Amniotic epithelial cell (primary cell): ENCODE data around the gene SLC17A4.

Experiments used
- DNase-seq: peaks from one replicate; pipeline ENCODE4 v3.0.0-alpha.2; 2010; ENCODE audit warnings: low read depth

The SLC17A4 gene

GRCh38 chr6:25816252-25816651 lies 61.7 kb downstream of the SLC17A4 start:
- no peak for DNase-seq

- no peak for DNase-seq
Observed at GRCh38 chr6:25821341-25821740, 66.8 kb downstream of the SLC17A4 start.

DNA sequence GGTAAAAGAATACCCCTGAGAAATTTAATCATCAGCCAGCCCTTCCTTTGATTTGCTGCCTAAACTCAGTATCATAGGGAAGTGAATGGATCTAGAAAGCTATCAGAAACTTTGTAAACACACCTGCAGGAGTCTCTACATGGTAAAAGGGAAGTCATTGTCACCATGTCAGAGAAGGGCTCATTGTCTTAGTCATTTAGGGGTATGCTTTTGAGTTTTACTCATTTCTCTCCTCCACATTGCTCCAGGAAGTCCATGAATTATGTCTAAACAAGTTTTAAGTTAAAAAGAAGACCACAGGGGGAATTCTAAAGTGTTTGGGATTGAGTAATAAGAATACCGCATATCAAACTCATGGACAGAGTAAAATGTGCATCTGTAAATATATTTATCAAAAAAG lies 74.8 kb downstream of the SLC17A4 start:
- DNase-seq: no peak

GRCh38 chr6:25830458-25830857 lies 75.9 kb downstream of the SLC17A4 start:
- no peak for DNase-seq
